CD4-positive, alpha-beta memory T cell (primary cell): Measurements from ENCODE around the gene PTX4. TPM values are rescaled to one million over a fixed set of nuclear protein-coding genes. Genes with fewer than 3 reads are reported as not detected.

Experiments used
- CTCF ChIA-PET: fragments of 350-600 bp; sonication (Branson Sonifier 250); formaldehyde crosslinking; loops from one replicate; lab custom pipeline; 2021; ENCODE audit warnings: inconsistent platforms; ENCODE audit not compliant: partially characterized antibody; lab: Charles Lee
- POLR2A ChIA-PET: fragments of 350-600 bp; sonication (Branson Sonifier 250); formaldehyde crosslinking; loops from one replicate; lab custom pipeline; 2021; ENCODE audit not compliant: partially characterized antibody; lab: Charles Lee
- DNase-seq, 5 donors: peaks; one replicate each; pipeline versions ENCODE4 v3.0.0 to v3.0.0-alpha.2; 2020 to 2022; ENCODE audit warnings: mixed read lengths in 1 of 5
- H3K27ac ChIP-seq: one replicate; pipeline ENCODE4 v1.7.0; 2013; ENCODE audit warnings: low read depth, low read length
- H3K27me3 ChIP-seq: 2 replicates; pipeline ENCODE4 v1.7.0; 2013; ENCODE audit warnings: mild to moderate bottlenecking, low read length, moderate library complexity; ENCODE audit not compliant: insufficient read depth
- H3K36me3 ChIP-seq: 2 replicates; pipeline ENCODE4 v1.7.0; 2013; ENCODE audit warnings: mild to moderate bottlenecking, low read length, moderate library complexity; ENCODE audit not compliant: insufficient read depth
- H3K4me1 ChIP-seq: 2 replicates; pipeline ENCODE4 v1.7.0; 2013; ENCODE audit warnings: mild to moderate bottlenecking, low read length, moderate library complexity; ENCODE audit not compliant: insufficient read depth
- H3K4me3 ChIP-seq, 2 donors: one replicate each; pipeline ENCODE4 v1.7.0; 2013; ENCODE audit warnings: low read length in 2 of 2, mild to moderate bottlenecking in 1 of 2
- H3K9me3 ChIP-seq, 2 donors: one replicate each; pipeline ENCODE4 v1.7.0; 2013; ENCODE audit warnings: low read length in 2 of 2, control low read depth in 1 of 2; ENCODE audit not compliant: control insufficient read depth in 1 of 2
- H3K27ac Mint-ChIP-seq, 7 donors: one replicate each; pipeline ENCODE4 v1.8.0; 2020 to 2021; ENCODE audit warnings: mixed read lengths in 7 of 7, mild to moderate bottlenecking in 6 of 7, inconsistent platforms in 3 of 7, moderate library complexity in 3 of 7
- H3K27me3 Mint-ChIP-seq, 2 donors: one replicate each; pipeline ENCODE4 v1.8.0; 2020 to 2021; ENCODE audit warnings: mixed read lengths in 2 of 2
- H3K36me3 Mint-ChIP-seq, 2 donors: one replicate each; pipeline ENCODE4 v1.8.0; 2020 to 2021; ENCODE audit warnings: mixed read lengths in 2 of 2, inconsistent platforms in 1 of 2, mild to moderate bottlenecking in 1 of 2
- H3K4me1 Mint-ChIP-seq, 4 donors: one replicate each; pipeline ENCODE4 v1.8.0; 2020 to 2021; ENCODE audit warnings: mixed read lengths in 4 of 4, mild to moderate bottlenecking in 1 of 4
- H3K4me3 Mint-ChIP-seq, 8 donors: one replicate each; pipeline ENCODE4 v1.8.0; 2020 to 2021; ENCODE audit warnings: mixed read lengths in 8 of 8, mild to moderate bottlenecking in 7 of 8, moderate library complexity in 6 of 8, inconsistent platforms in 3 of 8
- H3K9me3 Mint-ChIP-seq, 8 donors: one replicate each; pipeline ENCODE4 v1.8.0; 2020 to 2021; ENCODE audit warnings: mixed read lengths in 8 of 8, mild to moderate bottlenecking in 5 of 8, inconsistent platforms in 3 of 8, moderate library complexity in 1 of 8
- intact Hi-C: fragments of 100-400 bp; cut with micrococcal nuclease; formaldehyde crosslinking; loops from one replicate; pipeline ENCODE4 v1.15.1; 2023
- polyA plus RNA-seq, 2 donors: library from polyadenylated mRNA; unstranded; fragments of 300-500 nt; fragmentation: Illumina TruSeq; gene quantifications; one replicate each; pipeline ENCODE4 v1.2.3, GENCODE V29; 2021
- total RNA-seq, 2 experiments: library from RNA; stranded (reverse); gene quantifications; one replicate each; pipeline ENCODE4 v1.2.3, GENCODE V29; 2021

PTX4 gene
- total and polyA plus RNA-seq, 4 experiments from 2014 or later: not detected

- Histone ChIP-seq H3K27me3 (no peaks in the 10 kb centered on the region), H3K27ac (no peak overlapping the region), H3K9me3 (no peaks in the 10 kb centered on the region), H3K36me3 (no peaks in the 10 kb centered on the region), H3K4me1 (peaks cover 35% of the 10 kb centered on the region), H3K4me3 (no peak overlapping the region)
- no peaks in the 10 kb centered on the region for H3K36me3 Mint-ChIP-seq
- DNase-seq: no peak
- intact Hi-C loops: no loop called here
- ChIA-PET POLR2A (interaction anchor here (1.0 to 1.3 kb wide), 3 partner anchors 9 to 19 kb away, joined by 3 to 5 read pairs (median 4); partner anchors contain the start of gene TMEM204), CTCF (interaction anchor here (0.6 kb wide), 1 partner anchor 124 kb away, joined by 7 read pairs; no protein-coding TSS in a partner anchor)
- no peak overlapping the region for H3K27ac Mint-ChIP-seq
- H3K4me3 Mint-ChIP-seq: peak overlapping the region in 1 of 8 donors; percentile 20
- no peaks in the 10 kb centered on the region for H3K27me3 Mint-ChIP-seq
- peaks cover 10 to 33% (median 21%) of the 10 kb centered on the region in 4 donors for H3K4me1 Mint-ChIP-seq
- H3K9me3 Mint-ChIP-seq: no peaks in the 10 kb centered on the region
Measured at GRCh38 chr16:1524366-1524765, 35.6 kb upstream of the PTX4 start.

GRCh38 chr16:1523581-1524245 is 35.0 kb upstream of the PTX4 start:
- Histone ChIP-seq H3K4me1 (peaks cover 35% of the 10 kb centered on the region), H3K27ac (no peak overlapping the region), H3K4me3 (no peak overlapping the region), H3K27me3 (no peaks in the 10 kb centered on the region), H3K36me3 (no peaks in the 10 kb centered on the region), H3K9me3 (no peaks in the 10 kb centered on the region)
- DNase-seq: no peak
- ChIA-PET POLR2A (interaction anchor here (0.5 to 1.3 kb wide), 3 partner anchors 10 to 94 kb away, joined by 3 to 5 read pairs (median 4); partner anchors contain the start of gene TMEM204), CTCF (interaction anchor here (0.6 kb wide), 1 partner anchor 124 kb away, joined by 7 read pairs; no protein-coding TSS in a partner anchor)
- no peaks in the 10 kb centered on the region for H3K9me3 Mint-ChIP-seq
- intact Hi-C loops: no loop called here
- H3K4me3 Mint-ChIP-seq: peak overlapping the region in 1 of 8 donors; percentile 20
- H3K36me3 Mint-ChIP-seq: no peaks in the 10 kb centered on the region
- no peak overlapping the region for H3K27ac Mint-ChIP-seq
- no peaks in the 10 kb centered on the region for H3K27me3 Mint-ChIP-seq
- peaks cover 9 to 28% (median 20%) of the 10 kb centered on the region in 4 donors for H3K4me1 Mint-ChIP-seq

- CTCF ChIA-PET: no interaction called here
- intact Hi-C loops: no loop called here
Measured at GRCh38 chr16:1520461-1520860, 31.7 kb upstream of the PTX4 start.

GRCh38 chr16:1519831-1520230 is 31.1 kb upstream of the PTX4 start:
- Mint-ChIP-seq H3K9me3 (peaks cover 0 to 2% (median 0%) of the 10 kb centered on the region in 8 donors), H3K27ac (no peak overlapping the region), H3K27me3 (no peaks in the 10 kb centered on the region), H3K4me1 (no peaks in the 10 kb centered on the region), H3K36me3 (no peaks in the 10 kb centered on the region), H3K4me3 (no peak overlapping the region)
- no peak overlapping the region for H3K4me3 ChIP-seq
- H3K27ac ChIP-seq: no peak overlapping the region
- ChIA-PET CTCF (no interaction called here), POLR2A (no interaction called here)
- no peaks in the 10 kb centered on the region for H3K36me3 ChIP-seq
- DNase-seq: no peak
- H3K4me1 ChIP-seq: no peaks in the 10 kb centered on the region
- intact Hi-C loops: no loop called here
- no peaks in the 10 kb centered on the region for H3K27me3 ChIP-seq
- no peaks in the 10 kb centered on the region for H3K9me3 ChIP-seq

More at GRCh38 chr16:1520461-1520860, 31.7 kb upstream of the PTX4 start:
- Histone ChIP-seq H3K9me3 (no peaks in the 10 kb centered on the region), H3K27me3 (no peaks in the 10 kb centered on the region), H3K36me3 (no peaks in the 10 kb centered on the region), H3K4me1 (peaks cover 4% of the 10 kb centered on the region), H3K27ac (no peak overlapping the region), H3K4me3 (no peak overlapping the region)
- H3K9me3 Mint-ChIP-seq: no peaks in the 10 kb centered on the region
- no peak overlapping the region for H3K4me3 Mint-ChIP-seq
- H3K4me1 Mint-ChIP-seq: peaks cover 0 to 4% (median under 1%) of the 10 kb centered on the region in 4 donors
- DNase-seq: no peak
- H3K27ac Mint-ChIP-seq: no peak overlapping the region
- H3K36me3 Mint-ChIP-seq: no peaks in the 10 kb centered on the region
- POLR2A ChIA-PET: no interaction called here
- no peaks in the 10 kb centered on the region for H3K27me3 Mint-ChIP-seq

- DNase-seq: no peak
- CTCF ChIA-PET: no interaction called here
- no peaks in the 10 kb centered on the region for H3K27me3 ChIP-seq
- H3K4me1 ChIP-seq: no peaks in the 10 kb centered on the region
- H3K4me3 ChIP-seq: no peak overlapping the region
- H3K27ac ChIP-seq: no peak overlapping the region
- POLR2A ChIA-PET: no interaction called here
- no peaks in the 10 kb centered on the region for H3K27me3 Mint-ChIP-seq
- no peak overlapping the region for H3K4me3 Mint-ChIP-seq
- H3K4me1 Mint-ChIP-seq: no peaks in the 10 kb centered on the region
- H3K36me3 Mint-ChIP-seq: no peaks in the 10 kb centered on the region
- no peaks in the 10 kb centered on the region for H3K9me3 ChIP-seq
- H3K27ac Mint-ChIP-seq: peak overlapping the region in 3 of 7 donors; percentile 17 to 72 (median 36)
- intact Hi-C loops: no loop called here
- H3K9me3 Mint-ChIP-seq: peaks cover 0 to 5% (median 0%) of the 10 kb centered on the region in 8 donors
- H3K36me3 ChIP-seq: no peaks in the 10 kb centered on the region
Measured at GRCh38 chr16:1518626-1519135, 29.9 kb upstream of the PTX4 start.

GRCh38 chr16:1514507-1514906 is 25.8 kb upstream of the PTX4 start:
- intact Hi-C loops: no loop called here
- no peaks in the 10 kb centered on the region for H3K36me3 ChIP-seq
- Mint-ChIP-seq H3K36me3 (peaks cover 4 to 6% of the 10 kb centered on the region in 2 donors), H3K27ac (no peak overlapping the region), H3K4me1 (no peaks in the 10 kb centered on the region), H3K4me3 (no peak overlapping the region), H3K27me3 (no peaks in the 10 kb centered on the region), H3K9me3 (peaks cover 0 to 5% (median 3%) of the 10 kb centered on the region in 8 donors)
- H3K4me3 ChIP-seq: no peak overlapping the region
- H3K9me3 ChIP-seq: no peaks in the 10 kb centered on the region
- H3K27ac ChIP-seq: no peak overlapping the region
- DNase-seq: no peak
- no peaks in the 10 kb centered on the region for H3K27me3 ChIP-seq
- POLR2A ChIA-PET: interaction anchor here (0.8 to 1.2 kb wide), 2 partner anchors 19 to 30 kb away, joined by 3 read pairs; partner anchors contain the start of gene TMEM204
- H3K4me1 ChIP-seq: no peaks in the 10 kb centered on the region
- CTCF ChIA-PET: interaction anchor here (0.7 to 1.1 kb wide), 2 partner anchors 24 to 32 kb away, joined by 3 read pairs; no protein-coding TSS in a partner anchor

GRCh38 chr16:1512774-1513173 is 24.0 kb upstream of the PTX4 start:
- H3K27me3 ChIP-seq: no peaks in the 10 kb centered on the region
- Mint-ChIP-seq H3K36me3 (peaks cover 4 to 6% of the 10 kb centered on the region in 2 donors), H3K9me3 (peaks cover 0 to 5% (median 3%) of the 10 kb centered on the region in 8 donors), H3K4me1 (no peaks in the 10 kb centered on the region), H3K27me3 (no peaks in the 10 kb centered on the region), H3K4me3 (peak overlapping the region in 1 of 8 donors; percentile 20), H3K27ac (no peak overlapping the region)
- H3K27ac ChIP-seq: no peak overlapping the region
- H3K4me3 ChIP-seq: no peak overlapping the region
- H3K4me1 ChIP-seq: no peaks in the 10 kb centered on the region
- POLR2A ChIA-PET: no interaction called here
- CTCF ChIA-PET: no interaction called here
- intact Hi-C loops: no loop called here
- H3K9me3 ChIP-seq: no peaks in the 10 kb centered on the region
- DNase-seq: no peak
- no peaks in the 10 kb centered on the region for H3K36me3 ChIP-seq
